CD4-positive, alpha-beta memory T cell (primary cell): ENCODE results near the gene SPAG16. TPM values are rescaled to one million over a fixed set of nuclear protein-coding genes. Genes with fewer than 3 reads are reported as not detected.
A peak's percentile ranks its signal among the peaks of the same experiment; 100 is the strongest.

Source experiments
- CTCF ChIA-PET: fragments of 350-600 bp; sonication (Branson Sonifier 250); formaldehyde crosslinking; loops from one replicate; lab custom pipeline; 2021; ENCODE audit warnings: inconsistent platforms; ENCODE audit not compliant: partially characterized antibody; lab: Charles Lee
- POLR2A ChIA-PET: fragments of 350-600 bp; sonication (Branson Sonifier 250); formaldehyde crosslinking; loops from one replicate; lab custom pipeline; 2021; ENCODE audit not compliant: partially characterized antibody; lab: Charles Lee
- DNase-seq, 5 donors: peaks; one replicate each; pipeline versions ENCODE4 v3.0.0 to v3.0.0-alpha.2; 2020 to 2022; ENCODE audit warnings: mixed read lengths in 1 of 5
- H3K27ac ChIP-seq: one replicate; pipeline ENCODE4 v1.7.0; 2013; ENCODE audit warnings: low read depth, low read length
- H3K27me3 ChIP-seq: 2 replicates; pipeline ENCODE4 v1.7.0; 2013; ENCODE audit warnings: mild to moderate bottlenecking, low read length, moderate library complexity; ENCODE audit not compliant: insufficient read depth
- H3K36me3 ChIP-seq: 2 replicates; pipeline ENCODE4 v1.7.0; 2013; ENCODE audit warnings: mild to moderate bottlenecking, low read length, moderate library complexity; ENCODE audit not compliant: insufficient read depth
- H3K4me1 ChIP-seq: 2 replicates; pipeline ENCODE4 v1.7.0; 2013; ENCODE audit warnings: mild to moderate bottlenecking, low read length, moderate library complexity; ENCODE audit not compliant: insufficient read depth
- H3K4me3 ChIP-seq, 2 donors: one replicate each; pipeline ENCODE4 v1.7.0; 2013; ENCODE audit warnings: low read length in 2 of 2, mild to moderate bottlenecking in 1 of 2
- H3K9me3 ChIP-seq, 2 donors: one replicate each; pipeline ENCODE4 v1.7.0; 2013; ENCODE audit warnings: low read length in 2 of 2, control low read depth in 1 of 2; ENCODE audit not compliant: control insufficient read depth in 1 of 2
- H3K27ac Mint-ChIP-seq, 7 donors: one replicate each; pipeline ENCODE4 v1.8.0; 2020 to 2021; ENCODE audit warnings: mixed read lengths in 7 of 7, mild to moderate bottlenecking in 6 of 7, inconsistent platforms in 3 of 7, moderate library complexity in 3 of 7
- H3K27me3 Mint-ChIP-seq, 2 donors: one replicate each; pipeline ENCODE4 v1.8.0; 2020 to 2021; ENCODE audit warnings: mixed read lengths in 2 of 2
- H3K36me3 Mint-ChIP-seq, 2 donors: one replicate each; pipeline ENCODE4 v1.8.0; 2020 to 2021; ENCODE audit warnings: mixed read lengths in 2 of 2, inconsistent platforms in 1 of 2, mild to moderate bottlenecking in 1 of 2
- H3K4me1 Mint-ChIP-seq, 4 donors: one replicate each; pipeline ENCODE4 v1.8.0; 2020 to 2021; ENCODE audit warnings: mixed read lengths in 4 of 4, mild to moderate bottlenecking in 1 of 4
- H3K4me3 Mint-ChIP-seq, 8 donors: one replicate each; pipeline ENCODE4 v1.8.0; 2020 to 2021; ENCODE audit warnings: mixed read lengths in 8 of 8, mild to moderate bottlenecking in 7 of 8, moderate library complexity in 6 of 8, inconsistent platforms in 3 of 8
- H3K9me3 Mint-ChIP-seq, 8 donors: one replicate each; pipeline ENCODE4 v1.8.0; 2020 to 2021; ENCODE audit warnings: mixed read lengths in 8 of 8, mild to moderate bottlenecking in 5 of 8, inconsistent platforms in 3 of 8, moderate library complexity in 1 of 8
- intact Hi-C: fragments of 100-400 bp; cut with micrococcal nuclease; formaldehyde crosslinking; loops from one replicate; pipeline ENCODE4 v1.15.1; 2023
- polyA plus RNA-seq, 2 donors: library from polyadenylated mRNA; unstranded; fragments of 300-500 nt; fragmentation: Illumina TruSeq; gene quantifications; one replicate each; pipeline ENCODE4 v1.2.3, GENCODE V29; 2021
- total RNA-seq, 2 experiments: library from RNA; stranded (reverse); gene quantifications; one replicate each; pipeline ENCODE4 v1.2.3, GENCODE V29; 2021

The SPAG16 gene
- total and polyA plus RNA-seq, 4 experiments from 2014 or later, result 6.3 to 21.7 (median 11.2) TPM

DNA sequence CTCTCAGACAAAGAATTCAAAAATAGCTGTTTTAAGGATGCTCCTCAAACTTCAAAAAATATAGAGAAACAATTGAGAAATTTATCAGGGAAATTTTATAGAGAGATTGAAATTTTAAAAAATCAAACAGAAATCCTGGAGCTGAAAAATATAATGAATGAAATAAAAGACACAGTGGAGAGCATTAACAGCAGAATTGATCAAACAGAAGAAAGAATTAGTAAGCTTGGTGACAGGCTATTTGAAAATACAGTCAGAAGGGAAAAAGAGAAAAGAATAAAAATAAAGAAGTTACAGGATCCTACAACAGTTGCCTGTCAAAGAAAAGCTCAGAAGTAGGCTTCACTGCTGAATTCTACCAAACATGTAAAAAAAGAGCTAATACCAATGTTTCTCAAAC, 832.8 kb downstream of the SPAG16 start:
- POLR2A ChIA-PET, result no interaction called here
- Mint-ChIP-seq H3K4me3 (peak overlapping the region in 1 of 8 donors; percentile 22), H3K36me3 (no peaks in the 10 kb centered on the region), H3K27me3 (no peaks in the 10 kb centered on the region), H3K27ac (no peak overlapping the region), H3K4me1 (no peaks in the 10 kb centered on the region), H3K9me3 (peaks cover 1 to 34% (median 16%) of the 10 kb centered on the region in 8 donors)
- no peaks in the 10 kb centered on the region for H3K27me3 ChIP-seq
- intact Hi-C loops, result no loop called here
- DNase-seq, result no peak
- no peak overlapping the region for H3K27ac ChIP-seq
- H3K4me1 ChIP-seq, result no peaks in the 10 kb centered on the region
- CTCF ChIA-PET, result no interaction called here
- H3K36me3 ChIP-seq, result no peaks in the 10 kb centered on the region
- H3K9me3 ChIP-seq, result no peaks in the 10 kb centered on the region
- H3K4me3 ChIP-seq, result no peak overlapping the region

- no peak for DNase-seq
- H3K36me3 Mint-ChIP-seq, result no peaks in the 10 kb centered on the region
- POLR2A ChIA-PET, result no interaction called here
- H3K4me1 Mint-ChIP-seq, result no peaks in the 10 kb centered on the region
- no peaks in the 10 kb centered on the region for H3K9me3 ChIP-seq
- no peaks in the 10 kb centered on the region for H3K27me3 ChIP-seq
- H3K4me1 ChIP-seq, result no peaks in the 10 kb centered on the region
- H3K27me3 Mint-ChIP-seq, result no peaks in the 10 kb centered on the region
- H3K4me3 Mint-ChIP-seq, result no peak overlapping the region
- CTCF ChIA-PET, result no interaction called here
- intact Hi-C loops, result no loop called here
- H3K27ac Mint-ChIP-seq, result no peak overlapping the region
- H3K27ac ChIP-seq, result no peak overlapping the region
- H3K9me3 Mint-ChIP-seq, result no peaks in the 10 kb centered on the region
- no peaks in the 10 kb centered on the region for H3K36me3 ChIP-seq
- no peak overlapping the region for H3K4me3 ChIP-seq
These were observed 841.9 kb downstream of the SPAG16 start for GRCh38 chr2:214126135-214126534.

- no peak overlapping the region for H3K4me3 Mint-ChIP-seq
- ChIA-PET CTCF (no interaction called here), POLR2A (no interaction called here)
- H3K36me3 Mint-ChIP-seq, result no peaks in the 10 kb centered on the region
- intact Hi-C loops, result no loop called here
- no peak overlapping the region for H3K27ac Mint-ChIP-seq
- H3K9me3 ChIP-seq, result no peaks in the 10 kb centered on the region
- H3K4me1 Mint-ChIP-seq, result no peaks in the 10 kb centered on the region
- no peak overlapping the region for H3K27ac ChIP-seq
- no peak for DNase-seq
- no peaks in the 10 kb centered on the region for H3K27me3 ChIP-seq
- H3K9me3 Mint-ChIP-seq, result no peaks in the 10 kb centered on the region
- H3K4me3 ChIP-seq, result no peak overlapping the region
- no peaks in the 10 kb centered on the region for H3K36me3 ChIP-seq
- no peaks in the 10 kb centered on the region for H3K4me1 ChIP-seq
- no peaks in the 10 kb centered on the region for H3K27me3 Mint-ChIP-seq
These were observed 842.9 kb downstream of the SPAG16 start for GRCh38 chr2:214127170-214127569.

DNA sequence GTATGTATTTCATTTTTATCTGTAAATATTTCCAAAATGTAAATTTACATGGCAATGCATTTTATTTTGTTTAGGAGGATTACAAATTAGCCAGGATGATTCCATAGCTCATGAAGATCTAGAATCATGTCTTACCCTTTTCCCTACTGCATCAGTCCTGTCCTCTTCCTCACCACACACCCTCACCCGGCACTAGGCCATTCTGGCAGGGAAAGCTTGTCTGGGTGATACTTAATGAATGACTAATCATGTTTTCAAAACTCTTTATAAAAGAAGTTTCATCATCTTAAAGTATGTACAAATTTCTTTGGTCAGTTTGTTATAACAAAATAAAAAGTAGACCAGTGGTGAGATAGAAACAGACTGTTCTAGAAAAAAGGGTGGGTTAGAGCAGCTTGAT, 843.3 kb downstream of the SPAG16 start:
- no peak overlapping the region for H3K4me3 ChIP-seq
- no peak overlapping the region for H3K27ac ChIP-seq
- DNase-seq, result no peak
- H3K9me3 ChIP-seq, result no peaks in the 10 kb centered on the region
- Mint-ChIP-seq H3K4me3 (no peak overlapping the region), H3K27me3 (no peaks in the 10 kb centered on the region), H3K36me3 (no peaks in the 10 kb centered on the region), H3K9me3 (peaks cover 0 to 2% (median 0%) of the 10 kb centered on the region in 8 donors), H3K27ac (no peak overlapping the region), H3K4me1 (no peaks in the 10 kb centered on the region)
- intact Hi-C loops, result no loop called here
- ChIA-PET CTCF (no interaction called here), POLR2A (no interaction called here)
- no peaks in the 10 kb centered on the region for H3K36me3 ChIP-seq
- H3K4me1 ChIP-seq, result no peaks in the 10 kb centered on the region
- no peaks in the 10 kb centered on the region for H3K27me3 ChIP-seq

GRCh38 chr2:214128040-214128439, 843.8 kb downstream of the SPAG16 start:
- Mint-ChIP-seq H3K27ac (no peak overlapping the region), H3K27me3 (no peaks in the 10 kb centered on the region), H3K4me1 (no peaks in the 10 kb centered on the region), H3K4me3 (no peak overlapping the region), H3K9me3 (peaks cover 0 to 2% (median 0%) of the 10 kb centered on the region in 8 donors), H3K36me3 (no peaks in the 10 kb centered on the region)
- CTCF ChIA-PET, result no interaction called here
- no peak overlapping the region for H3K27ac ChIP-seq
- intact Hi-C loops, result no loop called here
- no peaks in the 10 kb centered on the region for H3K36me3 ChIP-seq
- H3K27me3 ChIP-seq, result no peaks in the 10 kb centered on the region
- no peak overlapping the region for H3K4me3 ChIP-seq
- H3K9me3 ChIP-seq, result no peaks in the 10 kb centered on the region
- no peak for DNase-seq
- POLR2A ChIA-PET, result no interaction called here
- no peaks in the 10 kb centered on the region for H3K4me1 ChIP-seq

GRCh38 chr2:214130114-214130513, 845.9 kb downstream of the SPAG16 start:
- Histone ChIP-seq H3K36me3 (no peaks in the 10 kb centered on the region), H3K9me3 (no peaks in the 10 kb centered on the region), H3K4me3 (no peak overlapping the region), H3K27me3 (no peaks in the 10 kb centered on the region), H3K4me1 (no peaks in the 10 kb centered on the region), H3K27ac (no peak overlapping the region)
- no peak overlapping the region for H3K27ac Mint-ChIP-seq
- intact Hi-C loops, result no loop called here
- DNase-seq, result no peak
- H3K4me1 Mint-ChIP-seq, result no peaks in the 10 kb centered on the region
- H3K36me3 Mint-ChIP-seq, result no peaks in the 10 kb centered on the region
- peaks cover 0 to 2% (median 0%) of the 10 kb centered on the region in 8 donors for H3K9me3 Mint-ChIP-seq
- ChIA-PET POLR2A (no interaction called here), CTCF (no interaction called here)
- no peak overlapping the region for H3K4me3 Mint-ChIP-seq
- H3K27me3 Mint-ChIP-seq, result no peaks in the 10 kb centered on the region

- no peaks in the 10 kb centered on the region for H3K27me3 Mint-ChIP-seq
- H3K4me1 Mint-ChIP-seq, result no peaks in the 10 kb centered on the region
- H3K4me3 ChIP-seq, result no peak overlapping the region
- H3K4me3 Mint-ChIP-seq, result no peak overlapping the region
- H3K27me3 ChIP-seq, result no peaks in the 10 kb centered on the region
- no peak overlapping the region for H3K27ac ChIP-seq
- H3K36me3 Mint-ChIP-seq, result no peaks in the 10 kb centered on the region
- H3K27ac Mint-ChIP-seq, result no peak overlapping the region
- POLR2A ChIA-PET, result no interaction called here
- H3K36me3 ChIP-seq, result no peaks in the 10 kb centered on the region
- DNase-seq, result no peak
- H3K9me3 Mint-ChIP-seq, result peaks cover 0 to 3% (median 0%) of the 10 kb centered on the region in 8 donors
- intact Hi-C loops, result no loop called here
- no peaks in the 10 kb centered on the region for H3K9me3 ChIP-seq
- no peaks in the 10 kb centered on the region for H3K4me1 ChIP-seq
- CTCF ChIA-PET, result no interaction called here
These were observed 851.7 kb downstream of the SPAG16 start for GRCh38 chr2:214135966-214136365.

GRCh38 chr2:214138779-214139178, 854.5 kb downstream of the SPAG16 start:
- no peak for DNase-seq
- Mint-ChIP-seq H3K4me1 (no peaks in the 10 kb centered on the region), H3K36me3 (no peaks in the 10 kb centered on the region), H3K27ac (no peak overlapping the region), H3K4me3 (no peak overlapping the region), H3K27me3 (no peaks in the 10 kb centered on the region), H3K9me3 (peaks cover 0 to 3% (median 0%) of the 10 kb centered on the region in 8 donors)
- Histone ChIP-seq H3K9me3 (no peaks in the 10 kb centered on the region), H3K36me3 (no peaks in the 10 kb centered on the region), H3K27me3 (no peaks in the 10 kb centered on the region), H3K27ac (no peak overlapping the region), H3K4me1 (no peaks in the 10 kb centered on the region), H3K4me3 (no peak overlapping the region)
- CTCF ChIA-PET, result no interaction called here
- POLR2A ChIA-PET, result no interaction called here
- intact Hi-C loops, result no loop called here
